Measurements from ENCODE around the gene TNNT2.

TNNT2 gene

DNA sequence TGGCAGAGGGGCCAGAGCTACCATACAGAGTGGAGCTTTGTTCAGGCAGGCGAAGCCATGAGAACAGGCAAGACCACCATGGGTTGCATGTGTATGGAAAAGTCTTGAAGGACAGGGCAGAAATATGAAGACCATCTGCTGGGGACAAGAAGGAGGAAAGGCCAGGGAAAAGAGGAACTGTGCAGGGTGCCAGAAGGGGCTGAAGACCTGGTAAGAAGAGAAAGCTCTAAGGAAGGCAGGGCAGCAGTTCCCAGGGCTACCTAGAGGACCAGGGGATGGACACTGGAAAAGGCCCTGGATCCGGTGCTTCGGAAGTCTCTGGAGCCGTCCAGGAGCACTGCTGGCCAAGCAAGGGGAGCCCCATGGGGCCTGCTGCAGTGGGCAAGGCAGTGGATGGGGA, 50.8 kb downstream of the TNNT2 start:
- Histone ChIP-seq H2BK12ac (ENCODE audit: low read length) (no peak overlapping the region), H4K8ac (ENCODE audit: low read depth, low read length) (no peak overlapping the region), H3K4me2 (ENCODE audit: insufficient read depth, low read length, poor library complexity, severe bottlenecking) (no peak overlapping the region), H3K36me3 (replicated peaks in 1 of 2; ENCODE audit: control insufficient read depth in 2 of 2, insufficient read depth in 2 of 2, low read length in 2 of 2) (no peaks in the 10 kb centered on the region), H3K18ac (ENCODE audit: low read length) (no peak overlapping the region), H2BK15ac (ENCODE audit: low read length) (no peak overlapping the region), H3K27ac (replicated peaks; ENCODE audit: low read length) (no peak overlapping the region), H3K4ac (ENCODE audit: low read length) (no peak overlapping the region), H2BK5ac (ENCODE audit: low read length) (no peak overlapping the region), H3K4me1 (ENCODE audit: control insufficient read depth in 2 of 2, insufficient read depth in 1 of 2, low read depth in 1 of 2, low read length in 2 of 2) (no peaks in the 10 kb centered on the region), H3K27me3 (ENCODE audit: control insufficient read depth in 3 of 3, insufficient read depth in 3 of 3, low read depth in 1 of 3, low read length in 3 of 3) (peaks cover 0 to 40% (median 0%) of the 10 kb centered on the region in 3 experiments), H3K23ac (ENCODE audit: low read depth, low read length, poor library complexity) (no peak overlapping the region), H4K91ac (ENCODE audit: low read depth, low read length, poor library complexity) (no peak overlapping the region), H2AFZ (ENCODE audit: low read length) (no peak overlapping the region), H3K9ac (ENCODE audit: low read depth, low read length, poor library complexity) (no peak overlapping the region), H3K79me1 (ENCODE audit: low read depth, low read length) (no peaks in the 10 kb centered on the region), H2BK120ac (ENCODE audit: low read depth, low read length) (no peak overlapping the region), H3K14ac (ENCODE audit: low read length) (no peak overlapping the region), H2AK5ac (ENCODE audit: low read depth, low read length) (no peak overlapping the region), H3K4me3 (ENCODE audit: low read length in 2 of 2) (no peak overlapping the region), H3K9me3 (replicated peaks in 1 of 2; ENCODE audit: control insufficient read depth in 2 of 2, insufficient read depth in 1 of 2, low read depth in 1 of 2, low read length in 2 of 2) (no peaks in the 10 kb centered on the region)
- no CpG with 5 or more reads among the region's 4 CpGs for WGBS, 2 donors (ENCODE audit: extremely low coverage in 2 of 2, insufficient read length in 2 of 2, insufficient replicate concordance in 1 of 2)
- no peak for DNase-seq (ENCODE audit: low spot score)

DNA sequence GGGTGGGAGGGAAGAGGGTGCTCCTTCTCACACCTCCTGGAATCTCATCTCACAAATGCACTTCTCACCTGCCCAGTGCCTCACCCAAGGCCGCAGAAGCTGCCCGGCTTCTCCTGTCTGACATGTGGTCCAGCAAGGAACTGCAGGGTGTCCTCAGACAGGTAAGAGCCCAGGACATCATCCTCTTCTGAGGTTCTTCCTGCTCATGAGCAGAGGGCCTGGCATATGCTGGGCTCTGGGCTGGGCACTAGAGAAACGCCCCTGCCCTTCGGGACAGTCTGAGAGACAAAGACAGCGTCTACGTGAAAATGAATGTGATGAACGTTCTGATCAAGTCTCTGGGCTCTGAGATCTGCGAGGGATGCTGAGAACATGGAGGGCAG, 51.8 kb downstream of the TNNT2 start:
- Histone ChIP-seq H3K4me3 (ENCODE audit: low read length in 2 of 2) (no peak overlapping the region), H2BK5ac (ENCODE audit: low read length) (no peak overlapping the region), H2AFZ (ENCODE audit: low read length) (no peak overlapping the region), H3K23ac (ENCODE audit: low read depth, low read length, poor library complexity) (no peak overlapping the region), H3K36me3 (replicated peaks in 1 of 2; ENCODE audit: control insufficient read depth in 2 of 2, insufficient read depth in 2 of 2, low read length in 2 of 2) (no peaks in the 10 kb centered on the region), H2BK120ac (ENCODE audit: low read depth, low read length) (no peak overlapping the region), H3K4ac (ENCODE audit: low read length) (no peak overlapping the region), H3K4me1 (ENCODE audit: control insufficient read depth in 2 of 2, insufficient read depth in 1 of 2, low read depth in 1 of 2, low read length in 2 of 2) (no peaks in the 10 kb centered on the region), H3K14ac (ENCODE audit: low read length) (no peak overlapping the region), H3K4me2 (ENCODE audit: insufficient read depth, low read length, poor library complexity, severe bottlenecking) (no peak overlapping the region), H4K8ac (ENCODE audit: low read depth, low read length) (no peak overlapping the region), H3K79me1 (ENCODE audit: low read depth, low read length) (no peaks in the 10 kb centered on the region), H3K9me3 (replicated peaks in 1 of 2; ENCODE audit: control insufficient read depth in 2 of 2, insufficient read depth in 1 of 2, low read depth in 1 of 2, low read length in 2 of 2) (no peaks in the 10 kb centered on the region), H4K91ac (ENCODE audit: low read depth, low read length, poor library complexity) (no peak overlapping the region), H3K18ac (ENCODE audit: low read length) (peak overlapping the region; percentile 48), H2BK12ac (ENCODE audit: low read length) (no peak overlapping the region), H2AK5ac (ENCODE audit: low read depth, low read length) (no peak overlapping the region), H3K27ac (replicated peaks; ENCODE audit: low read length) (no peak overlapping the region), H3K27me3 (ENCODE audit: control insufficient read depth in 3 of 3, insufficient read depth in 3 of 3, low read depth in 1 of 3, low read length in 3 of 3) (peaks cover 0 to 40% (median 0%) of the 10 kb centered on the region in 3 experiments), H3K9ac (ENCODE audit: low read depth, low read length, poor library complexity) (no peak overlapping the region), H2BK15ac (ENCODE audit: low read length) (no peak overlapping the region)
- no peak for DNase-seq (ENCODE audit: low spot score)
- no CpG with 5 or more reads among the region's 8 CpGs for WGBS, 2 donors (ENCODE audit: extremely low coverage in 2 of 2, insufficient read length in 2 of 2, insufficient replicate concordance in 1 of 2)

DNA sequence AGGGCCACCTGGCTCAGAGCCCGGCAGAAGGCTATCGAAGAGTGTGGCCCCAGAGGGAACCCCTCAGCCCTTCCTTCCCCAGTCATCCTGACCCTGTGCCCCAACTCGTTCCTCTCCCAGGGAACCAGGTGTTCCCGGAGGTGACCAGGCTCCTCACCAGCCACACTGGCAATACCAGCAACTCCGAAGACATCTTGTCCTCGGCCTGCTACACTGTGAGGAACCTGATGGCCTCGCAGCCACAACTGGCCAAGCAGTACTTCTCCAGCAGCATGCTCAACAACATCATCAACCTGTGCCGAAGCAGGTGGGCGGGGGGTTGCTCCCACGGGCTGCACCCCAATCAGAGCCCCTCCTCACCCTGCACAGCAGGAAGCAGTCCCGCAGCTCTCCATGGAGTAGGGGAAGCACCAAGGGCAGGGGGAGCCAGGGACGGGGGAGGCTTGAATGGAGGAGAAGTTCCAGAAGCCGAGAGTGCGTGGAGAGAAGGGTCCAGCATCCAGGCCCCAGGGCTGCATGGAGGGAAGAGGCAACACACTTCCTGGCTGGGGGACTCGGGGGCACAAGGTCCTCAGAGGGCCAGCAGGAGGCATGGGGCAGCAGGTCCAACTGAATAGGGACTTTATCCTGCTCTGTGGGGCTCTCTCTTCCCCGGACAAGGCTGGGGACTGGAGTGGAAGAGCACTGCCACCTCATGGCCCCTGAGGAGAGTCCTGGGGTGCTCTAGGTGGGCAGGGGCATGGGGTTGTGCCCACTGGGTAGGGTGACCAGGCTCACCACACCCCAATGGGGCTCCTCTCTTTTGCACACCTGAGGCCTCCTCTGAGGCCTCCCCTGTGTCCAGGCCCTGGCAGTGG, 52.4 kb downstream of the TNNT2 start:
- no peak for DNase-seq (ENCODE audit: low spot score)
- peak overlapping the region; percentile 49 for H3K23ac ChIP-seq (ENCODE audit: low read depth, low read length, poor library complexity)
- H3K4me3 ChIP-seq (ENCODE audit: low read length in 2 of 2): no peak overlapping the region
- no CpG with 5 or more reads among the region's 16 CpGs for WGBS, 2 donors (ENCODE audit: extremely low coverage in 2 of 2, insufficient read length in 2 of 2, insufficient replicate concordance in 1 of 2)
- peak overlapping the region; percentile 58 for H3K18ac ChIP-seq (ENCODE audit: low read length)
- H3K27ac ChIP-seq (replicated peaks; ENCODE audit: low read length): no peak overlapping the region
- no peak overlapping the region for H2BK12ac ChIP-seq (ENCODE audit: low read length)
- H3K27me3 ChIP-seq (ENCODE audit: control insufficient read depth in 3 of 3, insufficient read depth in 3 of 3, low read depth in 1 of 3, low read length in 3 of 3): peaks cover 0 to 42% (median 0%) of the 10 kb centered on the region in 3 experiments
- no peak overlapping the region for H4K8ac ChIP-seq (ENCODE audit: low read depth, low read length)
- H2BK15ac ChIP-seq (ENCODE audit: low read length): no peak overlapping the region
- no peaks in the 10 kb centered on the region for H3K36me3 ChIP-seq (replicated peaks in 1 of 2; ENCODE audit: control insufficient read depth in 2 of 2, insufficient read depth in 2 of 2, low read length in 2 of 2)
- no peak overlapping the region for H2BK5ac ChIP-seq (ENCODE audit: low read length)
- no peak overlapping the region for H3K4me2 ChIP-seq (ENCODE audit: insufficient read depth, low read length, poor library complexity, severe bottlenecking)
- H2BK120ac ChIP-seq (ENCODE audit: low read depth, low read length): no peak overlapping the region
- H4K91ac ChIP-seq (ENCODE audit: low read depth, low read length, poor library complexity): no peak overlapping the region
- no peak overlapping the region for H3K4ac ChIP-seq (ENCODE audit: low read length)
- peak overlapping the region; percentile 0 for H3K9ac ChIP-seq (ENCODE audit: low read depth, low read length, poor library complexity)
- no peak overlapping the region for H3K14ac ChIP-seq (ENCODE audit: low read length)
- H3K4me1 ChIP-seq (ENCODE audit: control insufficient read depth in 2 of 2, insufficient read depth in 1 of 2, low read depth in 1 of 2, low read length in 2 of 2): no peaks in the 10 kb centered on the region
- H3K9me3 ChIP-seq (replicated peaks in 1 of 2; ENCODE audit: control insufficient read depth in 2 of 2, insufficient read depth in 1 of 2, low read depth in 1 of 2, low read length in 2 of 2): no peaks in the 10 kb centered on the region
- H2AK5ac ChIP-seq (ENCODE audit: low read depth, low read length): peak overlapping the region; percentile 50
- no peaks in the 10 kb centered on the region for H3K79me1 ChIP-seq (ENCODE audit: low read depth, low read length)
- H2AFZ ChIP-seq (ENCODE audit: low read length): no peak overlapping the region

DNA sequence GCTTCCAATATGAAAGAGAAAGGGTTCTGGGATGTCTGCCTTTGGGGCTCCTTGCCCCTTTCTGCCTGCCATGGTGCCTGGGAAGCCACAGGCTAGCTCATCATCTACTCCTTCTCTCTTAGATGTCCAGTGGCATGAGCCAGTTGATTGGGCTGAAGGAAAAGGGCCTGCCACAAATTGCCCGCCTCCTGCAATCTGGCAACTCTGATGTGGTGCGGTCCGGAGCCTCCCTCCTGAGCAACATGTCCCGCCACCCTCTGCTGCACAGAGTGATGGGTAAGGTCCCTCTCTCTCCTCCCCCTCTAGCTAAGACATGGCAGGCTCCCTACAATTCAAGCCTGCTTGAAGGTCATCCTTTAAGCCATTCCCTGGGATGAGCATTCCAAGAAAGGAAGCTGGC, 53.2 kb downstream of the TNNT2 start:
- DNase-seq (ENCODE audit: low spot score): no peak
- Histone ChIP-seq H2BK5ac (ENCODE audit: low read length) (no peak overlapping the region), H2AFZ (ENCODE audit: low read length) (no peak overlapping the region), H3K9me3 (replicated peaks in 1 of 2; ENCODE audit: control insufficient read depth in 2 of 2, insufficient read depth in 1 of 2, low read depth in 1 of 2, low read length in 2 of 2) (no peaks in the 10 kb centered on the region), H3K9ac (ENCODE audit: low read depth, low read length, poor library complexity) (no peak overlapping the region), H3K36me3 (replicated peaks in 1 of 2; ENCODE audit: control insufficient read depth in 2 of 2, insufficient read depth in 2 of 2, low read length in 2 of 2) (no peaks in the 10 kb centered on the region), H2AK5ac (ENCODE audit: low read depth, low read length) (no peak overlapping the region), H3K4ac (ENCODE audit: low read length) (no peak overlapping the region), H3K4me3 (ENCODE audit: low read length in 2 of 2) (no peak overlapping the region), H3K27ac (replicated peaks; ENCODE audit: low read length) (no peak overlapping the region), H2BK15ac (ENCODE audit: low read length) (no peak overlapping the region), H3K14ac (ENCODE audit: low read length) (no peak overlapping the region), H3K79me1 (ENCODE audit: low read depth, low read length) (no peaks in the 10 kb centered on the region), H4K8ac (ENCODE audit: low read depth, low read length) (no peak overlapping the region), H3K27me3 (ENCODE audit: control insufficient read depth in 3 of 3, insufficient read depth in 3 of 3, low read depth in 1 of 3, low read length in 3 of 3) (peaks cover 0 to 45% (median 0%) of the 10 kb centered on the region in 3 experiments), H3K4me1 (ENCODE audit: control insufficient read depth in 2 of 2, insufficient read depth in 1 of 2, low read depth in 1 of 2, low read length in 2 of 2) (no peaks in the 10 kb centered on the region), H3K18ac (ENCODE audit: low read length) (no peak overlapping the region), H2BK120ac (ENCODE audit: low read depth, low read length) (no peak overlapping the region), H2BK12ac (ENCODE audit: low read length) (no peak overlapping the region), H3K23ac (ENCODE audit: low read depth, low read length, poor library complexity) (no peak overlapping the region), H3K4me2 (ENCODE audit: insufficient read depth, low read length, poor library complexity, severe bottlenecking) (no peak overlapping the region), H4K91ac (ENCODE audit: low read depth, low read length, poor library complexity) (no peak overlapping the region)
- no CpG with 5 or more reads among the region's 4 CpGs for WGBS, 2 donors (ENCODE audit: extremely low coverage in 2 of 2, insufficient read length in 2 of 2, insufficient replicate concordance in 1 of 2)

Data from neuronal stem cell (in vitro differentiated cells).